Measurements from ENCODE around the gene NDN.
"Not testable (repeated sequence)": the region's sequence is repeated elsewhere in the genome, so short reads cannot be mapped to it uniquely, and the experiment has no call there.

Gene NDN, protein sequence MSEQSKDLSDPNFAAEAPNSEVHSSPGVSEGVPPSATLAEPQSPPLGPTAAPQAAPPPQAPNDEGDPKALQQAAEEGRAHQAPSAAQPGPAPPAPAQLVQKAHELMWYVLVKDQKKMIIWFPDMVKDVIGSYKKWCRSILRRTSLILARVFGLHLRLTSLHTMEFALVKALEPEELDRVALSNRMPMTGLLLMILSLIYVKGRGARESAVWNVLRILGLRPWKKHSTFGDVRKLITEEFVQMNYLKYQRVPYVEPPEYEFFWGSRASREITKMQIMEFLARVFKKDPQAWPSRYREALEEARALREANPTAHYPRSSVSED

DNA sequence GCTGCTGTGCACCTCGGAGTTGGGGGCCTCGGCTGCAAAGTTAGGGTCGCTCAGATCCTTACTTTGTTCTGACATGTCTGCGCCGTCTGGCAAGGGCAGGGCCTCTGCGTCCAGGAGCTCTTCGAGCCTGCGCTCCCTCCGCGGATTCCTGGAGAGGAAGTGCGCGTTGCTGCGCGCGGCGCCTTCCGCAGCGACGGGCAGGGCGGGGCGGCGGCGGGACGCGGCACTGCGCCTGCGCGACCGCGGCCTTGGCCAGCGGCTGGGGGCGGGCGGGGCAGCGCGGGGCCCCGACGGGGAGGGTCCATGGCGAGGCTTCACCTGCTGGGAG lies at the start of gene NDN:
Gene NDN (minus strand): TSS at position 163 of the 328 bp plus-strand sequence. CDS start 88 bp downstream, at position 75.
- DNase-seq = no peak

- no peak for DNase-seq
Observed at GRCh38 chr15:23736033-23736673, 49.0 kb upstream of the NDN start.

DNA sequence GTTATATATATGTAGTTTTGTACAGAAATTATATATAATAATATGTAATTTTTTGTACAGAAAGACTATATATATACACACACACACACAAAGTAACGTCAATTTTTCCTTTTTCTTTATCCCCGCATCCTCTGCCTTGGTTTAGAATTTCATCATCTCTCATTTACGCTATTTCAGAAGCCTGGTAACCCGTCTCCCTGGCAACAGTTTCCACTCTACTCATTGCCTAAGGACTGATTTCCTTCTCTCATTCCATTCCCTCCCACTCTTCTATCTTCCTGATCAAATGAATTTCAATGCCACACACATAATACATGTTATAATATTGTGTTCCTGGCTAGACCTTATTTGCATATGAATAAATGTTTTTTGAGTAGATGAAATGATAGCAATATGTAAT lies 47.8 kb upstream of the NDN start:
- no peak for DNase-seq

DNA sequence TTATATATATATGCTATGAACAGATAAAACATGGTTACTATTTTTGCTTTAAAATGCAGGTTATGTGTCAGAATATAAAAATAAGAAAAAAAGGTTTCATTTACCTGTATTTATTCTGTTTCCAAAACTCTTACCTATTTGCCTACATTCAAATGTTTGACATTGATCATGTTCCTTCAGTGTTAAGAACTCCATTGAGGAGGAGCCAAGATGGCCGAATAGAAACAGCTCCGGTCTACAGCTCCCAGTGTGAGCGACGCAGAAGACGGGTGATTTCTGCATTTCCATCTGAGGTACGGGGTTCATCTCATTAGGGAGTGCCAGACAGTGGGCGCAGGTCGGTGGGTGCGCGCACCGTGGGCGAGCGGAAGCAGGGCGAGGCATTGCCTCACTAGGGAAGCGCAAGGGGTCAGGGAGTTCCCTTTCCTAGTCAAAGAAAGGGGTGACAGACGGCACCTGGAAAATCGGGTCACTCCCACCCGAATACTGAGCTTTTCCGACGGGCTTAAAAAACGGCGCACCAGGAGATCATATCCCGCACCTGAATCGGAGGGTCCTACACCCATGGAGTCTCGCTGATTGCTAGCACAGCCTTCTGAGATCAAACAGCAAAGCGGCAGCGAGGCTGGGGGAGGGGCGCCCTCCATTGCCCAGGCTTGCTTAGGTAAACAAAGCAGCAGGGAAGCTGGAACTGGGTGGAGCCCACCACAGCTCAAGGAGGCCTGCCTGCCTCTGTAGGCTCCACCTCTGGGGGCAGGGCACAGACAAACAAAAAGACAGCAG lies 27.0 kb upstream of the NDN start:
- not testable (repeated sequence) for DNase-seq

DNA sequence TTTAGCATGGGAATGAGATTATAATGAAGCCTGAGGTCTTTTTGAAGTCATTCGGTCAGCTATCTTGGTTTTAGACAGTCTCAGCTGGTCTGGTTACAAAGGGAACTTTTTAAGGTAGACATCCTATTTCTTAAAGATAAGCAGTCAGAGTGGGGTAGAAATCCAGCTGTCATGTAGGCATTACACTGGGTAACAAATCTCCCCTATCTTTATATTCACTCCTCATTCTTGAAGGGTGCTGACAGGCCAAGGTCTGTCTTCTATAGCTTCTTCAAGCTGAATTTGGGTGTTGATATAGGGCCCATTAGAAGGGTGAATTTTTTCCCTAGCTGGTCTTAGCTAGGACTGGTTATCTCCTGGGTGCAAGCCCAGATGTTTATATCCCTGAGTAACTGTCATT lies 21.2 kb upstream of the NDN start:
- no peak for DNase-seq

DNA sequence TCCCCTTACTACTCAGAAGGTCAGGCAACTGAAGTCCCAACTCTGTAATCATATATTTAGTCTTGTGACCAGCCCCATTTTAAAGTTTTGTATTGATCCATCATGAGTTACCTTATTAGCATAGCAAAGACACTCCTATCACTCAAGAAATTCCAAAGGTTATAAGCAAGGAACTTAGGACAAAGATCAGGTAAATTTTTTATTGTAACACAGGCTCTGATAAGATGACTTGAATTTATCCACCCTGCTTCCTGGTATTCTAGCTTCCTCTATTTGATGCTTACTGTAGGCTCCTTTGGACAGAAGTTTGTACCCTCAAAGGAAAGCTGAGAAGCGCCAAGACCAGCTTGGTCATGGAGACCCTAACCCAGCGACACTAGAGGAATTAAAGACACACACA lies 8.2 kb upstream of the NDN start:
- no peak for DNase-seq

GRCh38 chr15:23694592-23694991 lies 7.5 kb upstream of the NDN start:
- no peak for DNase-seq

DNA sequence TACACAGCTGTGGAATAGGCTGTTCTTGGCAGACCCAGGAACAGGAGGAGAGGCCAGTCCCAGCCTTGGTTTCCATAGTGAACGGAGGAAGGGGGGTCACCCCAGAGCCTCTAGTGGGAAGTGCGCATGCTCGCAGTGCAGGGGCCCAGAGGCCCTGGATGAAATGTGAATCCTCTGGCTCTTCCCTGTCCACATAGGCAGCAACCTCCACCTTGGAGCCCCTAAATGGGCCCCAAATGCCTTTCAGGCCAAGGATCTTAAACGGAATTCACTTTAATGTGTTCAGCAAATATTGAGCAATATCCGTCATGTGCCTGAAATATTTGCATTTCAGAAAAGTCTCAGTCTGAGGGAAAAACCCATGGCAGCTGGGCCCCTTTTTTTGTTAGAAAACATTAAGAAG lies 3.3 kb upstream of the NDN start:
- DNase-seq = no peak

DNA sequence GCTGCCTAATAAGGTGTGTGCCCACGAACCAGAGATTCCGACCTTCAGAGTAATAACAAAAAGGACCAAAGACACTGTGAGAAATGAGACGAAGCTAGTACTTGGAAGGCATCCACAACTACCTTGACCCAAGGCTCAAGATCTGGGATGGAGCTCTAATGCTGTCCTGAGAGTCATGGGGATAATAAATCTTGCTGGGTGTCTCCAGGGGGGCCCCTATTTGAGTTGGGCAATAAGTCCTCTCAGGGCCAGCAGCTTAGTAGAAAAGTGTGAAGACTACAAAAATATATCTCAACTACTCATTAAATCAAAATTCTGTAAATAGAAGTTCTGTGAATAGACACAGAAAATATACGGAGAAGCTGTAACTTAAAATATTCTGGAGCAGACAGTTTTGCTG lies 2.9 kb upstream of the NDN start:
- DNase-seq = no peak

- DNase-seq = no peak
Observed at GRCh38 chr15:23686466-23687142, 501 bp downstream of the NDN start.

DNA sequence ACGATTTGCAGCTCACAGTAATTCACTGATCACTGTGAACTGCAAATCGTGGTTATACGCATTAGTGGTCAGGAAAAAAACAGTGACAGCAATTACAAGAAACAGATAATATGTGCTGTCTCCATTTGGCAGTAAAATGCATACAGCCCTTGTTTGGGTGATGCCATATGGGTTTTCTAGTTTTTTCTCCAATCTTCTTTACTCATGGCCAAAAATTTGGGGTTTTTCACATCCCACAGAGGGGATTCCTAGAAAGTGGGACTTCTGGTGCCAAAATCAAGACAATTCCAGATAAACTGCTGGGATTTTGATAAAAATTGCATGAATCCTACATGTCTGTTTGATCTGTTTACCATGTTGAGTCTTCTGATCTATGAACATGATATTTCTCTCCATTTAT lies 15.6 kb downstream of the NDN start:
- DNase-seq = no peak

- DNase-seq = no peak
Observed at GRCh38 chr15:23670970-23671369, 16.1 kb downstream of the NDN start.

GRCh38 chr15:23663232-23663631 lies 23.9 kb downstream of the NDN start:
- no peak for DNase-seq

- no peak for DNase-seq
Observed at GRCh38 chr15:23648920-23649515, 38.1 kb downstream of the NDN start.

- DNase-seq = no peak
Observed at GRCh38 chr15:23647421-23648370, 39.4 kb downstream of the NDN start, which contains the start of gene MAGEL2. MAGEL2 (minus strand) TSS chr15:23647867; CDS start chr15:23647742, 125 bp downstream.

DNA sequence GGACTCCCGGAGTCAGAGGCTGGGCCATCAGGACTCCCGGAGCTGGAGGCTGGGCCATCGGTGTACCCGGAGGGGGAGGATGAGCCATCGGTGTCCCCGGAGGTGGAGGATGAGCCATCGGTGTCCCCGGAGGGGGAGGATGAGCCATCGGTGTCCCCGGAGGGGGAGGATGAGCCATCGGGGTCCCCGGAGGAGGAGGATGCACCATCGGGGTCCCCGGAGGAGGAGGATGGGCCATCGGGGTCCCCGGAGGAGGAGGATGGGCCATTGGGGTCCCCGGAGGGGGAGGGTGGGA lies 40.2 kb downstream of the NDN start:
- DNase-seq = no peak

- DNase-seq = no peak
Observed at GRCh38 chr15:23646165-23647000, 40.7 kb downstream of the NDN start.

DNA sequence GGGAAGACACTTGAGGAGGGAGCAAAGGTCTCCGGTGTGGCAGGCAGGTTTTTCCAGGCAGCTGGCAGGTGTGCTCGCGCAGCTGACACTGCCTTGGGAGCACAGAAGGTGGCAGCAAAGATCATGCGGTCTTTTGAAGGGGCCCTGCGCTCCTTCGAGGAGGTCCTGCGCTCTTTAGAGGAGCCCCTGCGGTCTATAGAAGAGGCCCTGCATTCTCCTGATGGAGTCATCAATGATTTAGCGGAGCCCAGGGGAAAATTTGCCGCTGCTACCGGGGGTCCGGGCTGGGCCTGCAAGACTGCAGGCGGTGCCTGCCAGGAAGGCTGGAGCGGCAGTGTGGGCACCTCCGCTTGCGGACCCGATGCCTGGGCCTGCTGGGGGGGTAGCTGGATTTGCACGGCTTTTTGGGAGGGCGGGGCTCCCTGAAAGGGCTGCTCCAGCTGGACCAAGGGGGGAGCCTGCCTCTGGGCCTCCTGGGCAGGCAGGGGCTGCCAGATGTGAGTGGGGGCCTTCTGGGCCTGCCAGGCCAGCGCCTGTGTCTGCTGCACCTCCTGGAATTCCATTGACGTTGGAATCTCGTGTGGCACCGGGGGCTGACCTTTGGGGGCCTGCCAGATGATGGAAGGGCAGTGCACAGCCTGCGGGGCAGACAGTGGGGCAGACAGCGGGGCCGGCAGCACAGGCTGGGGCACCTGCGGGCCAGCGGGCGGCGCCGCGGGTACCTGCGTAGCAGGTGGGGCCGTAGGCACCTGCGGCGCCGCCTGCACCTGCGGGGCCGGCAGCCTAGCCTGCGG lies 41.5 kb downstream of the NDN start:
- DNase-seq = no peak

DNA sequence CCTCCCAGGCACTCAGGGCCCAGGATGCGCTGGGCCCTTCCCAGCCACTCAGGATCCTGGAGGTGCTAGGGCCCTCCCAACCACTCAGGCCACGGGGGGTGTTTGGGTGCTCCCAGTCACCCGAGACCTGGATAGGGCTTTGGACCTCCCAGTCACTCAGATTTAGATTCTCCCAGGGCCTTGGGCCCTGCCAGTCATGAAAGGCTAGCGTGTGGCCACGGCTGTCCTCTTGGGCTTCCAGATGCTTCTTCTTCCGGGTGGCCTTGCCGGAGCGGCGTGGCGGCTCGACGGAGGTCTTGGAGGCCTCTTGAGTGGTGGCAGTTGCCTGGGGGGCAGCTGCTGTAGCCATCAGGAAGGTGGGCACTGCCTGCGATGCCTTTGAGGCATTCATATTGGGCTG lies 42.3 kb downstream of the NDN start:
- DNase-seq = no peak

DNA sequence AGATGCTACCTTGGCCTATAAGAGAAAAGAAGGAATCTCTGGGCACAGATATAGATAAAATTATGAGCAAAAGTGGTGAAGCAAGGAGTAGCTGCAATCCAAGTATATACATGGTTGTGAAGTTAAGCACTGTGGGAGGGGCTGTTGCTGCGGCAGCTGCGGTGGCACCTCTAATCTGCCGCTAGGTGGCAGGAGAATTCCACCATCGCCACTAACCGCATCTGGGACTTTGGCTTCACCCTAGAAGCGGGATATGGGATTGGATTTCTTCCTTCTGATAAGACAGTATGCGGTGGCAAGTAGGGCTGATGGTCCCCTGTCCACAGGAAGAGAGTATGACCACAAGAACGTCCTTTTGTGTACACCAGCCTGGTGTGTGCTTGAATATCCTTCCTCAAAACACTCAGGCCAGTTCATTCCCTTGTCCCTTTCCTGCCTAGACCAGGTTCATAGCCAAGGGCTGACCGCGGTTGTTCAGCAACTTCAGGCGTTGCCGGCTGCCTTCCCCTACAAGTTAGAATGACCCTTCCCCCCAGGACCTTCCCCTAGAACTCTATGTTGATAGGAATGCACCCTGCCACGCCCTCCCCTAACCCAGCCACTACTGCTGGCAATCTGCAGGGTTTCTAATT lies 44.6 kb downstream of the NDN start:
- peak; percentile 39 for DNase-seq

Measured in kidney glomerular epithelial cell (primary cell).